ENCODE results near the gene SEPTIN12. TPM values are rescaled to one million over a fixed set of nuclear protein-coding genes. Genes with fewer than 3 reads are reported as not detected.

SEPTIN12 gene
- total RNA-seq, 2 experiments from 2014 or later = not detected

DNA sequence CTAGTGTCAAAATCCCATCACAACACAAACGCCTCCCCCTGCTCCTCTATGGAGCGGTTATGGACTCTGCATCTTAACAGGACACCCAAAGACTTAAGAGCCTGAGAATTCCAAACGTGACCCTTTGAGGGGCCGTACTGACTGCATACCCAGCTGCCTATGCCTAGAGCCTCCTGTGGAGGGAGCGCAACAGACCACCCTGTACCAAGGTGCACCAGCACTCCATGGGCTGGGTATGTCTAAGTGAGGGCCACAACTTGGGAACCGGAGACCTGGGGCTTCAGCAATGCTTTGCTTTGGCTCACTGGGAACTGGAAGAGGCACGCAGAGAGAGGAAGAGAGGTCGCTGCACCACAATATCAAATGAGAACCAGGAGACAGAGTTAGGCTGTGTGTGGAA is 59.5 kb downstream of the SEPTIN12 start:
- no peaks in the 10 kb centered on the region for H3K27me3 Mint-ChIP-seq

More for the DNA sequence above, 59.5 kb downstream of the SEPTIN12 start:
- peaks cover 10% of the 10 kb centered on the region for H3K4me1 Mint-ChIP-seq (ENCODE audit: low read depth)
- CTCF ChIA-PET = interaction anchor here (0.6 kb wide), 1 partner anchor 257 kb away, joined by 3 read pairs; no protein-coding TSS in a partner anchor
- intact Hi-C loops (cut with micrococcal nuclease) = no loop called here
- no peak for DNase-seq
- no peaks in the 10 kb centered on the region for H3K9me3 Mint-ChIP-seq
- H3K27ac Mint-ChIP-seq = no peak overlapping the region
- H3K36me3 Mint-ChIP-seq = peaks cover 4% of the 10 kb centered on the region
- H3K4me3 Mint-ChIP-seq = no peak overlapping the region
- POLR2A ChIA-PET = no interaction called here

Other genes starting within 250 kb of the SEPTIN12 start
- 10 to 100 TPM; 25.7 to 27.5 TPM for gene CDIP1, start 249.6 kb downstream of the SEPTIN12 start, total RNA-seq
- under 1 TPM; 0.07 to 0.17 TPM for gene C16orf96, start 232.0 kb downstream of the SEPTIN12 start, total RNA-seq
- gene UBALD1, start 173.5 kb downstream of the SEPTIN12 start, total RNA-seq = 10 to 100 TPM; 13.4 to 13.5 TPM
- gene MGRN1, start 163.5 kb downstream of the SEPTIN12 start, total RNA-seq = 10 to 100 TPM; 72.7 to 73.2 TPM
- gene NUDT16L1, start 94.8 kb downstream of the SEPTIN12 start, total RNA-seq = 10 to 100 TPM; 22.2 to 23.6 TPM
- gene ANKS3, start 54.1 kb downstream of the SEPTIN12 start, total RNA-seq = 10 to 100 TPM; 11.7 to 13.3 TPM
- under 1 TPM in 1 of 2 experiments, not detected in 1; 0.31 TPM for gene DNAAF8, start 53.8 kb downstream of the SEPTIN12 start, total RNA-seq
- 10 to 100 TPM; 11.3 to 11.4 TPM for gene ZNF500, start 21.2 kb downstream of the SEPTIN12 start, total RNA-seq
- not detected for gene SMIM22, start 7.0 kb upstream of the SEPTIN12 start, total RNA-seq
- gene ROGDI, start 14.3 kb upstream of the SEPTIN12 start, total RNA-seq = 1 to 10 TPM; 6.2 to 6.3 TPM
- gene GLYR1, start 58.9 kb upstream of the SEPTIN12 start, total RNA-seq = 10 to 100 TPM; 71.6 to 73.3 TPM
- gene UBN1, start 59.1 kb upstream of the SEPTIN12 start, total RNA-seq = 10 to 100 TPM; 24.4 TPM
- under 1 TPM in 1 of 2 experiments, not detected in 1; 0.05 TPM for gene PPL, start 148.8 kb upstream of the SEPTIN12 start, total RNA-seq
- under 1 TPM in 1 of 2 experiments, not detected in 1; 0.07 TPM for gene SEC14L5, start 170.0 kb upstream of the SEPTIN12 start, total RNA-seq
- gene NAGPA, start 245.6 kb upstream of the SEPTIN12 start, total RNA-seq = 1 to 10 TPM; 7.6 to 7.8 TPM

Data from activated CD4-positive, alpha-beta memory T cell treated with anti-CD3 and anti-CD28 coated beads for 36 hours (primary cell).